ENCODE data around the gene PCAT7.

The PCAT7 gene

GRCh38 chr9:94613003-94613402, 58.1 kb downstream of the PCAT7 start:
- TF ChIP-seq, protein P1, sequence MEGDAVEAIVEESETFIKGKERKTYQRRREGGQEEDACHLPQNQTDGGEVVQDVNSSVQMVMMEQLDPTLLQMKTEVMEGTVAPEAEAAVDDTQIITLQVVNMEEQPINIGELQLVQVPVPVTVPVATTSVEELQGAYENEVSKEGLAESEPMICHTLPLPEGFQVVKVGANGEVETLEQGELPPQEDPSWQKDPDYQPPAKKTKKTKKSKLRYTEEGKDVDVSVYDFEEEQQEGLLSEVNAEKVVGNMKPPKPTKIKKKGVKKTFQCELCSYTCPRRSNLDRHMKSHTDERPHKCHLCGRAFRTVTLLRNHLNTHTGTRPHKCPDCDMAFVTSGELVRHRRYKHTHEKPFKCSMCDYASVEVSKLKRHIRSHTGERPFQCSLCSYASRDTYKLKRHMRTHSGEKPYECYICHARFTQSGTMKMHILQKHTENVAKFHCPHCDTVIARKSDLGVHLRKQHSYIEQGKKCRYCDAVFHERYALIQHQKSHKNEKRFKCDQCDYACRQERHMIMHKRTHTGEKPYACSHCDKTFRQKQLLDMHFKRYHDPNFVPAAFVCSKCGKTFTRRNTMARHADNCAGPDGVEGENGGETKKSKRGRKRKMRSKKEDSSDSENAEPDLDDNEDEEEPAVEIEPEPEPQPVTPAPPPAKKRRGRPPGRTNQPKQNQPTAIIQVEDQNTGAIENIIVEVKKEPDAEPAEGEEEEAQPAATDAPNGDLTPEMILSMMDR (IDR thresholded peaks at IDR 0.05; ENCODE audit: borderline replicate concordance, insufficient read depth, low read depth, low read length): 0 out of 2 replicates have a peak, but pooled peaks have one; percentile 1
- no peak overlapping the region for H3K4me3 ChIP-seq (ENCODE audit: low read depth, low read length)

DNA sequence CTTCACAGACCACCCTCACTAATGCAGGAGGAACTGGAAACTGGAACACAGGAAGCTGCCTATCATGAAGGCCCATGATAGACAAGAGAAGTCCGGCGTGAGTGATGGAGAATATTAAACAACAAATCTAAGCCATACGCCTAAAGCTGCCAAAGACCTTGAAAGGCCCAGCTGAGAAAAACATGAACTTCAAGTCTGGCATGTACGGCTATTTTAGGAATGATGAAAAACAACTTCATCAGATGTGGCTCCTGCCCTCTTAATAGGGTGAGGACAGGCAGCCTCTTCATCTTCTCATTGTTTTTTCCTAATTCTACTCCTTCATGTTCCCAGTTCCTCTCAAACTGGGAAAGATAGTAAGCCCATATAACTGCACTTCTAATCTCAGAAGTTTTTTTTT, 64.1 kb downstream of the PCAT7 start:
- TF ChIP-seq, protein P1 (IDR thresholded peaks at IDR 0.05; ENCODE audit: borderline replicate concordance, insufficient read depth, low read depth, low read length): no peak
- no peak overlapping the region for H3K4me3 ChIP-seq (ENCODE audit: low read depth, low read length)
